Measurements from ENCODE around the gene NR4A3.
A peak's percentile ranks its signal among the peaks of the same experiment; 100 is the strongest.

The NR4A3 gene

GRCh38 chr9:99816392-99816791 is 5.3 kb upstream of the NR4A3 start:
- DNase-seq = no peak

GRCh38 chr9:99818500-99818899 is 3.2 kb upstream of the NR4A3 start:
- no peak for DNase-seq

GRCh38 chr9:99819123-99819855 is 2.4 kb upstream of the NR4A3 start:
- peak; percentile 84 for DNase-seq

DNA sequence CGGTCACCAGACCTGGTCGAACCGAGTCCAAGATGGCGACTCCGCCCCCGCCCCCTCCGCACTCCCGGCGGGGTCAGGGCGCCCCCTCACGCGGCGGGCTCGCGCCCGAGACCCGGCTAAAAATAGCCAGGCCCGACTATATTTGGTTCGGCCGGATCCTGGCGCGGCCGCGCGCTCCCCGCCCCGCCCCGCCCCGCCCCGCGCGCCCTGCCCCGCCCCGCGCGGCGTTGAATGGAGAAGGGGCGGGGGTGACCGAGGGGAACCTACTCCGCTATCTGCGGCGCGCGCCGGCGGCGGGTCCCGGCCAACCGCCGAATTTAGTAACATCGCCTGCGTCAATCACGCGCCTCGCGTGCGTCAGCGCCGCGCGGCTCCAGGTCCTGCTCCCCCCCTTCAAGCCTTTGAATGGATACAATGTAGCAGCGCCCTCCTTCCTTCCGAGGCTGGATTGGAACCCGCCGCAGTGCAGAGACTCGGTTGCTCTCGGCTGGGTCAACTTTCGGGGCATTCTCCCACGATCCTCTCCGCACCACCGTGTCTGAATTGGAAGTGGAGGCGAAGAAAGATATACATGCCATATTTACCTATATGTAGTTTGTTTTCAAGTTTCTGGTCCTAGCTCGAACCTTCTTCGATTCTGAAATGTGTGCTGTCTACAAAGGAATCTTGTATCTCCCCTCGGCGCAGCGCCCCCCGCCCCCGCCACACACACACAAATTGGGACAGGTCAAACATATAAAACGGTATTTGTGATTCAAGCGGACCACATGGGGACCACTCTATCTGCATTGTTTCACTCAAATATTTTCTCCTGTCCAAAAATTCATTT is 1.6 kb upstream of the NR4A3 start:
- peak; percentile 85 for DNase-seq

DNA sequence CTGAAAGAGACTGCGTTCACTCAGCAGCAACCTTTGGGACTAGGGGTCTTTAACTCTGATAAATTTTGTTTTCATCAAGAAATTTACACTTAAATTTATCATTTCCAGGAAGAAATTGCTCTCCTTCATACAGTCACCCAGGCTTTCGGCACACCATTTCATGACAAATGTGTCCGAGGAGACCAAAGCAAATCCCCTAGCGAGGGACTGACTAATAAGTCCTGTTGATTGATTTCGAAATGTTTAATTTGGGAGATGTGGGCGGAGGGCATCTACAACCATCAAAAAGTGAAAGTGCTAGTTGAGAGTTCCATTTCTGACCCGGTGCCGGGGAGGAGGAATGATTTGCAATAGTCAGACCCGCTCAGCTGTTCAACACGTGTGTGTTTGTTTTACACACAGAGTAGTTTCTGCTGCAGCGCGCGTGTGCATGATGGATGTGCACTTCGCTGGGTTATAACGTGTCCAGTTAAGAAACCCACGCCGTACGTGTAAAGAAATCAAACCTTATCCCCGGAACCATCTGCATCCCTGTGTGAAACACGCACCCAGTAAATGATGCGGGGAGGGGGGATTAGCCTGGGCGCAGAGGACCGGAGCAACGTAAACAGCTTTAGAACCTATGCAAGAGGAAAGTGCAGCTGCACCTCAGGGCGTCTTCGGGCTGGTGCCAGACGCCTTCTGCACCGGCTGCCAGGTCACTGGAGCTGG is 845 bp upstream of the NR4A3 start:
- peak; percentile 46 for DNase-seq

DNA sequence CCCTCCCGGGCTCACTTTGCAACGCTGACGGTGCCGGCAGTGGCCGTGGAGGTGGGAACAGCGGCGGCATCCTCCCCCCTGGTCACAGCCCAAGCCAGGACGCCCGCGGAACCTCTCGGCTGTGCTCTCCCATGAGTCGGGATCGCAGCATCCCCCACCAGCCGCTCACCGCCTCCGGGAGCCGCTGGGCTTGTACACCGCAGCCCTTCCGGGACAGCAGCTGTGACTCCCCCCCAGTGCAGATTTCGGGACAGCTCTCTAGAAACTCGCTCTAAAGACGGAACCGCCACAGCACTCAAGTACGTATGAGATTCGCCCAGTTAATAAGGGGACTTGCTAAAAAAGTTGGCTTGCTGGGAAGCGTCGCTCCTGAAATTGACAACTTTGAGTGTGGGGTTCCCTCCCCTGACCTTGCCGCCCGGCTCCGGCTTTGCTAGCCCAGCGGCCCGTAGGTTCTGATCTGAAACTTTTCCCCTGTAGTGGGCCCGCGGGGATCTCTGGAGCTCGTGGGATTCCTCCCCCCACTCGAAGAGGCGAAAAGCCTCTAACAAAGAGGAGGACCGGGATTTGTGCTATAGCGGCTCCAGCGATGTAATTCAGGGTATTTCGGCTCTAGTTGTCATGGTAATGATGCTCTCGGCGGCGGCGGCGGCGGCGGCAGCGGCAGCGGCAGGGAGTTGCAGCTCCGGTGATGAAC is 572 bp downstream of the NR4A3 start:
- DNase-seq = peak; percentile 55

GRCh38 chr9:99822806-99823591 is 1.3 kb downstream of the NR4A3 start:
- DNase-seq = peak; percentile 11

DNA sequence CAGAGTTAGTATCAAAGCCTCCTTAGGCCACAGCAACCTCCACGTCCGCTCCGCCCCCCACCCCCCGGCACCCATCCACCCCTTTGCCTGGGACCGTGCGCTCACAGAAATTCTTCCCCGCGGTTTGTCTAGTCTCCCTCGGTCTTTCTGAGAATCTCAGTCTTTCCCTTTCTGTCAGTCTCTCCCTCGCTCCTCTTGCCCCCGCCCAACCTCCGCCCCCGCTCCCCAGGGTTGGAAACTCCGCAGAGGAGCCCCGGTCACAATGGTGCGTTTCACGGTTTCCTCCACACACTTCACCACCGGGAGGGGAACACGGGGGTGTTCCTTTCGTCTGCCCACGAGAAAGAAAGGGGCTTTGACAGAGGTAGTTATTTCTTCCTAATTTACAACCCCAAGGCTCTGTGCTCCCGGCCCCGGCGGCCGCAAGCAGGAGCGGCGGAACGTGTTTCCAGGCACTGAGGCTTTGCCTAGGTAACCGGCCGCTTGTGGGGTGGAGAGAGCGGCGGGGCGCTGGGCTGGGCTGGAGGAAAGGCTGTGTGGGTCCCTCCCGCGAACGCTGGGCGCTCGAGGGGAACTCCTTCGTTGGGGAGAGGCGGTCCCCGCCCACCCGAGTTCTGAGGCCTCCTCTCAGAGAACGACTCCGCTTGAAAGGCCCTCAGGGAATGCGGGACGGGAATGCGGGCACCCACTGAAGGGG is 2.1 kb downstream of the NR4A3 start:
- DNase-seq = peak; percentile 83

GRCh38 chr9:99824378-99825171 is 2.9 kb downstream of the NR4A3 start:
- DNase-seq = peak; percentile 70

- DNase-seq = no peak
These were observed 3.7 kb downstream of the NR4A3 start for GRCh38 chr9:99825172-99826046.

- DNase-seq = no peak
These were observed 4.9 kb downstream of the NR4A3 start for GRCh38 chr9:99826579-99826978.

GRCh38 chr9:99827244-99827643 is 5.6 kb downstream of the NR4A3 start:
- DNase-seq = no peak

GRCh38 chr9:99828054-99828416 is 6.3 kb downstream of the NR4A3 start:
- DNase-seq = no peak

DNA sequence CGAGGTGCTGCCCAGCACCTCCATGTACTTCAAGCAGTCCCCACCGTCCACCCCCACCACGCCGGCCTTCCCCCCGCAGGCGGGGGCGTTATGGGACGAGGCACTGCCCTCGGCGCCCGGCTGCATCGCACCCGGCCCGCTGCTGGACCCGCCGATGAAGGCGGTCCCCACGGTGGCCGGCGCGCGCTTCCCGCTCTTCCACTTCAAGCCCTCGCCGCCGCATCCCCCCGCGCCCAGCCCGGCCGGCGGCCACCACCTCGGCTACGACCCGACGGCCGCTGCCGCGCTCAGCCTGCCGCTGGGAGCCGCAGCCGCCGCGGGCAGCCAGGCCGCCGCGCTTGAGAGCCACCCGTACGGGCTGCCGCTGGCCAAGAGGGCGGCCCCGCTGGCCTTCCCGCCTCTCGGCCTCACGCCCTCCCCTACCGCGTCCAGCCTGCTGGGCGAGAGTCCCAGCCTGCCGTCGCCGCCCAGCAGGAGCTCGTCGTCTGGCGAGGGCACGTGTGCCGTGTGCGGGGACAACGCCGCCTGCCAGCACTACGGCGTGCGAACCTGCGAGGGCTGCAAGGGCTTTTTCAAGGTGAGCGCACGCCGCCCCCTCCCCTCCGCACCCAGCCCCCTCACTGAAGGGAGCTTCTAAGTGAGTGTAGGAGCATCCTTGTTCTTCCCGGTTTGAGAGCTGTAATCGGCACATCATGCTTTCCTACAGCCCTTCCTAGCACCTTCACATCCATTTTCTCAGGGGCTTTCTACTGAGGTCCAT is 6.9 kb downstream of the NR4A3 start:
- no peak for DNase-seq

DNA sequence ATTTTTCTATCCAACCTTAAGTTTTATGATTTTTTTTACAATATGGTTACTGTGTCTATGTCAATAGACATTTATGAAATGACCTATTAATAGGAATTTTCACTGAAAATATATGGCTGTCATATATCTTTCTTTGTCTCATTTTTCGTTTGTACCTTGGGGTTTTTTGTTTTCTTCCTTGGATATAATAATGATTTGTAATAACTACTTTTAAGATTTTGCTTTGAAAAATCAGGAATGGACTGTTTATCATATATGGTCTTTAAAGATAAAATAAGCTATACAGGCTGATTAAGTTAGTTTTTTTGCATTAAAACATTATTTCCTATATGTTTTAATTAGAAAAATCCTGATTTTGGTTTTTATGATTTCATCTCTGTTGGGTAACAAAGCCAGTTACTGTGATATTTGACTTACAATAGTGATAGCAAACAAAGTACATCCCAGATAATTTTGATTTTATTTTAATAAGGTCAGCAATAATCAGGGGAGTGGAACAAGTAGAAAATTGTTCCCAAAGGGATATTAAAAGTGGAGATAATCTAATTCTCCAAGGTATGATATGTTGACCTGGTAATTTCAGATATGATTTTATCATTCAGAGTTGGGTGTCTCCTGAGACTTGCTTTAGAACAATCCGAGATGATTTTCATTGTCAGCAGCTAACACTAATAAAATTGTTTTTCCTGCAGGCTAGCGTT is 10.3 kb downstream of the NR4A3 start:
- DNase-seq = no peak

- no peak for DNase-seq
These were observed 10.8 kb downstream of the NR4A3 start for GRCh38 chr9:99832558-99832864.

DNA sequence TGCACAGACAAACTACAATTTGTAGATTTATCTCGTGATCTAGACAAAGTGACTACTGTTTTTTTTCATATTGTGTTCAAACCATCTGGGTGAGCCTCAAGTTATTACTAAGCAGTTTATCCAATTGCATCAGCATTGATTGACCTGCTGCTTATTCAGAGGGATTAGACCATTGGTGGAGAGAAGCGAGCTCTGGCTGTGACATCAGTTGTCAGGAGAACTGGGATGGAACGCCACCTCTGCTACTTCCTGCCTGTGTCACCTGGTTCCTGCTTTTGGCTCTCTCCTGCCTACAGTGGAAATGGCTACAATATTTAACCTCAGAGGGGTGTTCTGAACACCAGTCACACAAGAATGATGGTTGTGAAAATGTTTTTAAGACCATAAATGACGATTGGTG is 12.1 kb downstream of the NR4A3 start:
- DNase-seq = no peak

GRCh38 chr9:99834474-99834873 is 12.8 kb downstream of the NR4A3 start:
- no peak for DNase-seq

GRCh38 chr9:99835142-99835541 is 13.5 kb downstream of the NR4A3 start:
- no peak for DNase-seq
